GM12891 (cell line): ENCODE data around the gene SREK1IP1.

ENCODE experiments used
- POLR2A ChIP-seq: IDR thresholded peaks from 2 replicates; pipeline ENCODE4 v1.6.1; 2011; ENCODE audit warnings: low read depth, low read length, control low read depth
- POLR2AphosphoS5 ChIP-seq: IDR thresholded peaks from 2 replicates; pipeline ENCODE4 v1.6.1; 2011; ENCODE audit warnings: low read depth, low read length, control low read depth
- SPI1 ChIP-seq: IDR thresholded peaks from 2 replicates; pipeline ENCODE4 v1.6.1; 2011; ENCODE audit warnings: low read depth, low read length, control low read depth
- TAF1 ChIP-seq: IDR thresholded peaks from 2 replicates; pipeline ENCODE4 v1.6.1; 2011; ENCODE audit warnings: low read depth, low read length, control low read depth

GRCh38 chr5:64670277-64670676, 98.2 kb downstream of the SREK1IP1 start:
- TF ChIP-seq POLR2A (no peak), POLR2AphosphoS5 (no peak), TAF1 (no peak), SPI1 (no peak)
